ENCODE data around the gene FOXB2. TPM values are rescaled to one million over a fixed set of nuclear protein-coding genes. Genes with fewer than 3 reads are reported as not detected.
"Not testable (repeated sequence)": the region's sequence is repeated elsewhere in the genome, so short reads cannot be mapped to it uniquely, and the experiment has no call there.

FOXB2 gene
- not detected in 2 replicates for total RNA-seq
- long read RNA-seq: 0 reads

GRCh38 chr9:77019236-77019925, at the start of gene FOXB2:
Gene FOXB2 (plus strand): TSS chr9:77019655. CDS start chr9:77019655, 0 bp downstream.
- H3K36me3 Mint-ChIP-seq (ENCODE audit: unreplicated experiment): no peaks in the 10 kb centered on the region
- peaks cover 90% of the 10 kb centered on the region for H3K27me3 Mint-ChIP-seq (ENCODE audit: unreplicated experiment)
- H3K4me3 Mint-ChIP-seq (ENCODE audit: unreplicated experiment): peak within 1 kb of the TSS; percentile 47
- H3K9me3 Mint-ChIP-seq (ENCODE audit: unreplicated experiment): no peaks in the 10 kb centered on the region
- peak; percentile 77 for DNase-seq (ENCODE audit: extremely low spot score, unreplicated experiment)
- peaks cover 48% of the 10 kb centered on the region for H3K4me1 Mint-ChIP-seq (ENCODE audit: unreplicated experiment)
- no peak within 1 kb of the TSS for H3K27ac Mint-ChIP-seq (ENCODE audit: unreplicated experiment)
- TF ChIP-seq CTCF (IDR thresholded peaks at IDR 0.05): no peak

- no peak overlapping the region for H3K4me3 Mint-ChIP-seq (ENCODE audit: unreplicated experiment)
- peaks cover 11% of the 10 kb centered on the region for H3K9me3 Mint-ChIP-seq (ENCODE audit: unreplicated experiment)
- DNase-seq (ENCODE audit: extremely low spot score, unreplicated experiment): no peak
- no peak overlapping the region for H3K27ac Mint-ChIP-seq (ENCODE audit: unreplicated experiment)
- no peaks in the 10 kb centered on the region for H3K36me3 Mint-ChIP-seq (ENCODE audit: unreplicated experiment)
- H3K27me3 Mint-ChIP-seq (ENCODE audit: unreplicated experiment): peaks cover 28% of the 10 kb centered on the region
- no peaks in the 10 kb centered on the region for H3K4me1 Mint-ChIP-seq (ENCODE audit: unreplicated experiment)
- TF ChIP-seq CTCF (IDR thresholded peaks at IDR 0.05): no peak
Observed at GRCh38 chr9:76969716-76970115, 49.7 kb upstream of the FOXB2 start.

- H3K27ac Mint-ChIP-seq (ENCODE audit: unreplicated experiment); H3K9me3 Mint-ChIP-seq (ENCODE audit: unreplicated experiment); H3K4me3 Mint-ChIP-seq (ENCODE audit: unreplicated experiment); H3K4me1 Mint-ChIP-seq (ENCODE audit: unreplicated experiment); DNase-seq (ENCODE audit: extremely low spot score, unreplicated experiment); H3K36me3 Mint-ChIP-seq (ENCODE audit: unreplicated experiment): not testable (repeated sequence)
- H3K27me3 Mint-ChIP-seq (ENCODE audit: unreplicated experiment): peaks cover 40% of the 10 kb centered on the region
Observed at GRCh38 chr9:76978831-76979230, 40.6 kb upstream of the FOXB2 start.

GRCh38 chr9:76980566-76980965, 38.9 kb upstream of the FOXB2 start:
- DNase-seq (ENCODE audit: extremely low spot score, unreplicated experiment): no peak
- Mint-ChIP-seq H3K36me3 (ENCODE audit: unreplicated experiment) (no peaks in the 10 kb centered on the region), H3K9me3 (ENCODE audit: unreplicated experiment) (no peaks in the 10 kb centered on the region), H3K27ac (ENCODE audit: unreplicated experiment) (no peak overlapping the region), H3K27me3 (ENCODE audit: unreplicated experiment) (peaks cover 37% of the 10 kb centered on the region), H3K4me1 (ENCODE audit: unreplicated experiment) (no peaks in the 10 kb centered on the region), H3K4me3 (ENCODE audit: unreplicated experiment) (no peak overlapping the region)
- TF ChIP-seq CTCF (IDR thresholded peaks at IDR 0.05): no peak

- H3K9me3 Mint-ChIP-seq (ENCODE audit: unreplicated experiment): no peaks in the 10 kb centered on the region
- no peak overlapping the region for H3K27ac Mint-ChIP-seq (ENCODE audit: unreplicated experiment)
- peaks cover 39% of the 10 kb centered on the region for H3K27me3 Mint-ChIP-seq (ENCODE audit: unreplicated experiment)
- no peaks in the 10 kb centered on the region for H3K36me3 Mint-ChIP-seq (ENCODE audit: unreplicated experiment)
- DNase-seq (ENCODE audit: extremely low spot score, unreplicated experiment): no peak
- H3K4me3 Mint-ChIP-seq (ENCODE audit: unreplicated experiment): no peak overlapping the region
- TF ChIP-seq CTCF (IDR thresholded peaks at IDR 0.05): no peak
- H3K4me1 Mint-ChIP-seq (ENCODE audit: unreplicated experiment): no peaks in the 10 kb centered on the region
Observed at GRCh38 chr9:76984486-76984885, 35.0 kb upstream of the FOXB2 start.

Data from osteocyte (in vitro differentiated cells).